DMS 273 (cell line): ENCODE results near the gene AP4B1.

Experiments used
- DNase-seq: peaks from one replicate; lab custom pipeline; 2025; ENCODE audit not compliant: unreplicated experiment; lab: John Stamatoyannopoulos, UW

The AP4B1 gene

GRCh38 chr1:113930499-113931161, 26.0 kb upstream of the AP4B1 start:
- peak; percentile 54 for DNase-seq

- DNase-seq = peak; percentile 79
These were observed 25.3 kb upstream of the AP4B1 start for GRCh38 chr1:113929750-113930498.

- DNase-seq = peak; percentile 97
These were observed 24.5 kb upstream of the AP4B1 start, which contains the start of gene HIPK1 for GRCh38 chr1:113928941-113929749. Gene HIPK1, plus strand, starts transcription at chr1:113929324.

GRCh38 chr1:113928187-113928930, 23.8 kb upstream of the AP4B1 start:
- DNase-seq = peak; percentile 32

DNA sequence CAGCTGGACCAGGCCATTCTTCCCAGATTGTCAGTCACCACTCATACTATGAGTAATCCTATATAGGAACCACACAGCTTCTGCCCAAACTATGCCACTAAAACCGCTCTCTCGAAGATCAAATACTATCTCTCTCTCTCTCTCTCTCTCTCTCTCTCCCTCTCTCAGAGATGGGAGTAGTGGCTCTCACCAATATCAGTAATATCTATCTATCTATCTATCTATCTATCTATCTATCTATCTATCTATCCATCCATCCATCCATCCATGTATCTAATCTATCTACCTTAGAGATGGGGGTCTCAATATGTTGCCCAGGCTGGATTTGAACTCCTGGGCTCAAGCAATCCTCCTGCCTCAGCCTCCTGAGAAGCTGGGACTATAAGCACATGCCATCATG, 19.9 kb upstream of the AP4B1 start:
- DNase-seq = no peak

GRCh38 chr1:113922957-113923356, 18.4 kb upstream of the AP4B1 start:
- no peak for DNase-seq

- no peak for DNase-seq
These were observed 13.6 kb upstream of the AP4B1 start for GRCh38 chr1:113918243-113918642.

DNA sequence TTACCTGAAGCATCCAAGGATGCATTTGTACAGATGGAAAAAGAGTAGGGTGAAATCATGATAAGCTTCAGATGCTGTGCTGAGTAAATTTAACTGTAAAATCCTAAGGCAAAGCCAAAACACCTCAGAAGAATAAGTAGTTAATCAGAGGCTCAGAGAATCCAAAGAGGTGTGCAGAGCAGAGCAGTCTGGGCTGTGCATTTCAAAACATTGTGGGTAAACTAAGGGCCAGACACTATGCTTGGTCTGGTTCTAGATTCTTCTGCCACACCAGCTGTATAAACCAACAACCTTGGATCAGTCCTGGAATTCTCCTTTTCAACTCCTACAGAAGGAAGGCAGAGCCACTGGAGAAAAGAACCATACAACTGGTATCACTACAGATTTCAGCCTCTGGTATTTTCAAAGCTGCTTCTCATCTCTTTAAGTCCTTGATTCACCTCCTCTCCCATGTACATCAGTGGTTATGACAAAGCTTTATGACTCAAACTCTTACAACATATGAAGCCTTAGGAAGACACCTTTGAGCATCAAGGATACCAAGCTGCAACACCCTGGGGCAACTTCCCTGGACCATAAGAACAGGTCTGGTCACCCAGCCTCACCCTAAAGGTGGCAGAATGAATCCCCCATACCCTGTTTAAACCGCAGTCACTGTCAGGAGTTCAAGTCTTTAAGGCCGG, 12.9 kb upstream of the AP4B1 start:
- DNase-seq = no peak

- no peak for DNase-seq
These were observed 12.4 kb upstream of the AP4B1 start for GRCh38 chr1:113916974-113917373.

GRCh38 chr1:113913887-113914664, 9.5 kb upstream of the AP4B1 start:
- peak; percentile 13 for DNase-seq

- DNase-seq = no peak
These were observed 8.7 kb upstream of the AP4B1 start for GRCh38 chr1:113913312-113913668.

DNA sequence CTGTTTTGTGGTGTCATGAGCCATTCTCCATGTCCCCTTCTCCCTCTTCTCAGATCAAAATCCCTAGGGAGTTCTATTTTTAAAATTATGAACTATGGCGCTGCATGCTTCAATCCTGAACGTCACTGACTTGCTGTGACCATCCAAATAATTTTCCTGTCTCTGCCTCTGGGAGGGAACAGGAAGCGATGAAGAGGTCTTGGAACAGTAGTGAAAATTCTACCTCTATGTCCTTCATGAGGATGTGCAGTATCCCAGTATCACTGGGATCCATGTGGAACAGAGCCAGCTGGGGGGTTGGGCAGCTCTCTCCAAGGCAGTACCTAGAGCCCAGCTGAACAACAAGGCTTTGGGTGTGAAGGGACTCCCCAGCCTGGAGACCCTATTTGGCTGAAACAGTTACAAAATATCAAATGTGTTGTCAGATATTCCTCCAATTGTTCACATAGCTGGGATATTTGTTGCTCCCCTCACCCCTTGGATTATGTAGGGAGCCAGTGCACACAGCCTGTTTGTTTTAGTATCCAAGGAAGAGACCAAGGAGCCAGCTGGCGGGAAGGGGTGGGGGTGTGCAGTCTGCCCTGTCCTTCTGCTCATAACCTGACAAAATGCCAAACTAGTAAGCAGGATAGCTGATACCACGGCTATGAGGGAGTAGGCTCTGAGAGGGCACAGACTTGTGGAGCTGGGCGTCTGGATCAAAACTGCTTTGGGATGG, 8.2 kb upstream of the AP4B1 start:
- peak; percentile 98 for DNase-seq

DNA sequence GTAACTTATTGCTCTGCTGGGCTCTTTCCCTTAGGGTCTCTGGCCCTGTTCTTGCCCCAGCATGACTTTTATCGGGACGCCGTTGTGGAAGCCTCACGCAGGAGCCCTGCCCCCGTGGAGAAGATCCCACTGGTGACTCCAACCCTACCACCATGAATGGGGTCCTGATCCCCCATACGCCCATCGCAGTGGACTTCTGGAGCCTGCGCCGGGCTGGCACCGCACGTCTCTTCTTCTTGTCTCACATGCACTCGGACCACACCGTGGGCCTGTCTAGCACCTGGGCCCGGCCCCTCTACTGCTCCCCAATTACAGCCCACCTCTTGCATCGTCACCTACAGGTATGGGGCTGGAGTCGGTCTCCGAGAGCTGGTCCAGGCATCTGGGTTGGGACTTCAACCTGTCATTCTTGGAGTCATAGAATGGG, 849 bp upstream of the AP4B1 start:
- peak; percentile 57 for DNase-seq

- peak; percentile 88 for DNase-seq
These were observed 316 bp downstream of the AP4B1 start for GRCh38 chr1:113904293-113904673.

DNA sequence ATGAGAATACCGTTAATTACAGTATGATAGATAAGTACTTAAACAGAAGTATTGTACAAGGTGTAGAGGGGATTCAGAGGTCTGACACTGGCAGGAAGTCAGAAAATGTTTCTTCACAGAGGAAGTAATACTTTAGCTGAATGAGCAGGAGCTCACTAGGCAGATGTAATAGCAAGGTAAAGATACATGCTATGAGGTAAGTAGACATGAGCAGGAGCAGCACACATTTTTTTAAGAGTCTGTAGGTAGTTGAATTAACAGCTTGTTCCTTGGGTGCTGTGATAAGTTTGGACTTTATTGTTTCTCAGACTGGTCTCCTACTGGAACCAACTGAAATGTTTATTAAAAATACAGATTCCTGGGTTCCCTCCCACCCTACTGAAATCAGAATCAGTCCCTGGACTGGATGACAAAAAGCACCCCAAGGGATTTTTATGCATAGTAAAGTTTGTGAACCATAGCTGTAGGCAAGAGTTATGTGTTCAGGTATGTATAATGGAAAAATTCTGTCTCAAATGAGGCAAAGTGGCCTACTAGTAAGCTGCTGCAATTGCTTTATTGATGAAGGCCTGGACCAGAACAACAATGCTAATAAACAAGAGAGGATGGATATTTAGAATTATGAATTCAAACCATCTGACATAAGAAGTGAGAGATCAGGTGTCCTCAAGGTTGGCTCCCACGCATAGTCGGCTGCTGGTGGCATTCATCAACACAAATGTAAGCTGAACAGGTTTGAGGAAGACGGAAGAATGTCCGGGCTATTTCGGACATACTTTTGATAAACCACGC, 902 bp downstream of the AP4B1 start:
- DNase-seq = peak; percentile 55

- DNase-seq = no peak
These were observed 3.4 kb downstream of the AP4B1 start for GRCh38 chr1:113901191-113901590.

DNA sequence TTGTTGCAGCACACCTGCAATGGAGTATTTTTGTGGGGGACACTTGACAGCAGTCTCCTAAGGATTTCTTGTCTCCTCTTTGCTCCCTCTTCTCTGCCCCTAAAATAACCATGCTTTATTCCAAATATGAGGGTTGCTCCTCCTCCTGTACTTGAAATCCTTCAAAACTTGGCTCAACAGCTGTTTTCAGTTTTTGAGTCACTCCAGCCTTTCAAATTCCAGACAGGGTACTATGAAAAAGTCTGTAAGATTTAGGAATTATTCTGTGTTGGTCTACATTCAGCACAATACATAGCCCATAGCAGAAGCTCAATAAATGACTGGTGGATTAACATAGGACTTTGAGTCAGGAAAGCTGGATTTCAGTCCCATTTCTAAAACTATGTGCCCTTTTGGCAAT, 5.5 kb downstream of the AP4B1 start:
- DNase-seq = no peak

- DNase-seq = no peak
These were observed 6.3 kb downstream of the AP4B1 start for GRCh38 chr1:113898241-113898814.
